BLaER1 treated with 17β-estradiol and CSF1 and Interleukin-3, amounts not matched to agents 10 nM and 100 nM (cell line): ENCODE measurements around the gene C19orf67.
A peak's percentile ranks its signal among the peaks of the same experiment; 100 is the strongest.

Experiments
- H3K27ac ChIP-seq, 11 experiments: shearing (Covaris generic); formaldehyde crosslinking; 2 replicates each; pipeline ENCODE4 v1.8.1; 2022
- H3K27me3 ChIP-seq, 11 experiments: shearing (Covaris generic); formaldehyde crosslinking; 2 replicates each; pipeline ENCODE4 v1.8.1; 2022
- H3K36me3 ChIP-seq, 11 experiments: shearing (Covaris generic); formaldehyde crosslinking; 2 replicates each; pipeline ENCODE4 v1.8.1; 2022
- H3K4me1 ChIP-seq, 10 experiments: shearing (Covaris generic); formaldehyde crosslinking; 2 replicates each; pipeline ENCODE4 v1.8.1; 2022
- H3K4me2 ChIP-seq, 11 experiments: shearing (Covaris generic); formaldehyde crosslinking; 2 replicates each; pipeline ENCODE4 v1.8.1; 2022
- H3K4me3 ChIP-seq, 10 experiments: shearing (Covaris generic); formaldehyde crosslinking; 2 replicates each; pipeline ENCODE4 v1.8.1; 2022
- H3K9ac ChIP-seq, 11 experiments: shearing (Covaris generic); formaldehyde crosslinking; 2 replicates each; pipeline ENCODE4 v1.8.1; 2022
- H3K9me3 ChIP-seq, 11 experiments: shearing (Covaris generic); formaldehyde crosslinking; replicated peaks in 1 of 11; 2 replicates each; pipeline ENCODE4 v1.8.1; 2022
- H4K20me1 ChIP-seq, 11 experiments: shearing (Covaris generic); formaldehyde crosslinking; 2 replicates each; pipeline ENCODE4 v1.8.1; 2022
- Cebpa-rat ChIP-seq, 11 experiments: shearing (Covaris generic); IDR thresholded peaks; 2 replicates each; pipeline ENCODE4 v1.8.1; 2022

Gene C19orf67

DNA sequence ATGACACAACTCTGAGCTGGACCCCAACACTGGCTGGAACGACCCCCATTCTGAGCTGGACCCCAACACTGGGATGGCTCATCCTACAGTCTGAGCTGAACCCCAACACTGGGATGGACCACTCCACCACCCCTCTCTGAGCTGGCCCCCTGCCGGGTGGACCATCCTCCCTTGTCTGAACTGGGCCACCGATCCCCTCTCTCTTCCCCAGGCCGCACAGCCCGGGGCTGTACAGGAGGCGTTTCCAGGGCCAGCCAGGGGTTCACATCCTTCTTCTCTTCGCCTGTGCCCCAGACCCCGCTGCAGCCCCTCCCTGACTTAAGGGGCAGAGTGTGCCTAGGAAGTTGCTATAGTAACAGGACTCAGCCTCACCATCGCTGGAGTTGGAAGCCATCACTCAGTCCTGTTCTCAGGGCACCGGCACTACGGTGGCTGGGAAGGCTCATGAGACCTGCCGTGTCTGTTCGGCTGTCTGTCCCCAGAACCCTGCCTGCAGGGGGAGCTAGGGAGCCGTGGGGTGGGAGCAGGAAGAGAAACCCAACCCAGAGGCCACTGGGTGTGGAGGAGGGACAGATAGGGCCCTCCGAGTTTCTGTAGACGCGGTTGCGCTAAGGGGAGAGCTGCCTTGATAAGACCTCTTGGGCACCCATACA, 28.3 kb upstream of the C19orf67 start:
- H3K27ac ChIP-seq: peak overlapping the region in 10 of 11 experiments; percentile 26 to 93 (median 61); a peak in 18 of 22 replicates
- H3K9ac ChIP-seq: peak overlapping the region in 9 of 11 experiments; percentile 24 to 66 (median 52); a peak in 16 of 22 replicates
- H3K4me1 ChIP-seq: peaks cover 57 to 69% (median 64%) of the 10 kb centered on the region in 10 experiments

DNA sequence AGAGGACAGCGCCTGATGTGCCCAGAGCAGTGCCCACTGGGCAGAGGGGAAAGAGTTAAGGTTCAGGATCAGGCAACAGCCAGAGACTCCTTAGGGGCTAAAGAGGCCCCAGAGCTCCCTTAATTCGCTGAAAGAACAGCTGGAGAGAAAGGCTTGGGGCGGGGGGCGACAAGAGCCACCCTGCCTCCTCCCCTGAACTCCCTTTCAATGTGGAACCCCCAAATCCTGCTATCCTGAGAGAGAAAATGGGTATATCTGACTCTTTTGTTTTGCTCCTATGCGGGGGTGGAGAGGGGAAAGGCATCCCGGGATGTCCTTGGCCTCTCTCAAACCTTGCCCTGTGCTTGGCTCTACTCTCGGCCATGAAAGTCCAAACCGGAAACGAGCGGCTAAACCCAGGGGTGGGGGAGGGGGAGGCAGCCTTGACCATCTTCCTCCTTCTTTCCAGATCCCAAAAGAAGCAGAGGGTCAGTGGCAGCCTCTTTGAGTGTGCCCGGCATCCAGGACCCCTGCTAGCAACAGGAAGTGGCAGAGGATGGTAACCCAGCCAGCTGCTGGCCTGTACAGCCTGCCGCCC, 27.3 kb upstream of the C19orf67 start:
- Histone ChIP-seq H3K4me3 (peak overlapping the region in 1 of 10 experiments; percentile 31; a peak in 2 of 20 replicates), H3K27ac (peak overlapping the region; percentile 19 to 93 (median 47); a peak in 19 of 22 replicates), H3K36me3 (peaks cover 0 to 37% (median 11%) of the 10 kb centered on the region in 11 experiments; a peak in 17 of 22 replicates), H4K20me1 (peaks cover 24 to 80% (median 58%) of the 10 kb centered on the region in 11 experiments; a peak in 20 of 22 replicates), H3K4me1 (peaks cover 49 to 62% (median 56%) of the 10 kb centered on the region in 10 experiments), H3K4me2 (peak overlapping the region; percentile 43 to 100 (median 95)), H3K27me3 (no peaks in the 10 kb centered on the region), H3K9me3 (no peaks in the 10 kb centered on the region), H3K9ac (peak overlapping the region; percentile 18 to 66 (median 48); a peak in 18 of 22 replicates)
- TF ChIP-seq Cebpa-rat (IDR thresholded peaks at IDR 0.05): no peak

More for the DNA sequence above, 28.3 kb upstream of the C19orf67 start:
- H3K36me3 ChIP-seq: peaks cover 0 to 27% (median 8%) of the 10 kb centered on the region in 11 experiments; a peak in 11 of 22 replicates
- no peaks in the 10 kb centered on the region for H3K9me3 ChIP-seq
- no peak overlapping the region for H3K4me3 ChIP-seq
- H4K20me1 ChIP-seq: peaks cover 19 to 75% (median 52%) of the 10 kb centered on the region in 11 experiments; a peak in 20 of 22 replicates
- H3K4me2 ChIP-seq: peak overlapping the region; percentile 87 to 100 (median 98)
- no peak for TF ChIP-seq Cebpa-rat (IDR thresholded peaks at IDR 0.05)
- H3K27me3 ChIP-seq: no peaks in the 10 kb centered on the region

DNA sequence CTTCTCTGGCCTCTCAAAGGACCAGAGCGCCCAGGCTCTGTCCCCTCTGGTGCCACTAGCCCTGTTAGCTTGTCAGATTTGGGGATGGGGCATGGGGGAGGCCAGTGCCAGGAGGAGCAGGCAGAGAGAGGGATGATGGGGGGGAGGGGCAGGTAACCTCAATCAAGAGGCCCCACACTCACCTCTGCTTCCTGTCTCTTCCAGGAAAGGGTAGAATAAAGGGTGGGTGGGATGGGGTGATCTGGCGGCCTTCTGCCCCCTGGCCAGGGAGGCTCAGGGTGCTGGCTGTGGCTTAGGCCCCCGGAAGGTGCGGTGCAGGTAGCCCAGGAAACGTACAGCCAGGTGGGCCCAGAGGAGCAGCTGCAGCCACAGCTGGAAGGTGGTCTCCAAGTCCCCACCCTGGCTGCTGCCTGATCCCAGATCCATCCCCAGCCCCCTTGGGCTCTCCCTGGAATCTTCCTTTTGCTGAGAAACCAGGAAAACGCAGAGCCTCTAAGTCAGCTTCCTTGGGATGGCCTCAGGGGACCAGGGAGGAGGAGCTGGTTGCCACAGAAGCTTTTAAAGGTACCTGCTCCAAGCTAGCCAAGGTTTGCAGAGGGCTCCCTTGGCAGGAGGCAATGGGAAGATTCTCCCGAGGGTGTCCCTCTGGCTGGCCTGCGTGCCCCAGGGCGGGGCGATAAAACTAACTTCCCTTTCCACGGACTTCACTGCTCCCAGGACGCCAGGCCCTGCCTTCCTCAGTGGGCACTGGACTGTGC, 26.6 kb upstream of the C19orf67 start:
- H4K20me1 ChIP-seq: peaks cover 31 to 86% (median 64%) of the 10 kb centered on the region in 11 experiments; a peak in 20 of 22 replicates
- H3K27me3 ChIP-seq: no peaks in the 10 kb centered on the region
- H3K9me3 ChIP-seq: no peaks in the 10 kb centered on the region
- H3K4me3 ChIP-seq: peak overlapping the region in 1 of 10 experiments; percentile 31; a peak in 2 of 20 replicates
- peak overlapping the region in 10 of 11 experiments; percentile 24 to 66 (median 48); a peak in 15 of 22 replicates for H3K9ac ChIP-seq
- TF ChIP-seq Cebpa-rat (IDR thresholded peaks at IDR 0.05): no peak
- H3K27ac ChIP-seq: peak overlapping the region; percentile 19 to 93 (median 47); a peak in 17 of 22 replicates
- H3K36me3 ChIP-seq: peaks cover 0 to 44% (median 18%) of the 10 kb centered on the region in 11 experiments; a peak in 20 of 22 replicates
- H3K4me1 ChIP-seq: peaks cover 49 to 62% (median 56%) of the 10 kb centered on the region in 10 experiments
- H3K4me2 ChIP-seq: peak overlapping the region; percentile 43 to 100 (median 95)

DNA sequence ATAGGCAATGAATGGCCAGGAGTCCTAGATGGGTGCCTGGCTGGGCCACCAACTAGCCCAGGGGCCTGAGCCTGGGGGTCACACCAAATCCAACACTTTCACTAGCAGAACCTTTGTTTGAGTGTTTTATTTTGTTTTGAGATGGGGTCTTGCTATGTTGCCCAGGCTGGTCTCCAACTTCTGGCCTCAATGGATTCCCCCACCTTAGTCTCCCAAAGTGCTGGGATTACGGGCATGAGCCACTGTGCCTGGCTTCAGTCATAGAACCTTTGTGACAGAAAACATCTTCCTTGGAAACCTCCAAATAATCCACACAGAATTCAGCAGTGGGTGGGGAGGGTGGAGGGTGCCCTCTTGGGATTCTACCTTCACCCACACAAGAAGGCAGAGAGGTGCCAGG, 25.9 kb upstream of the C19orf67 start:
- no peak for TF ChIP-seq Cebpa-rat (IDR thresholded peaks at IDR 0.05)
- no peak overlapping the region for H3K27ac ChIP-seq
- no peak overlapping the region for H3K4me2 ChIP-seq

DNA sequence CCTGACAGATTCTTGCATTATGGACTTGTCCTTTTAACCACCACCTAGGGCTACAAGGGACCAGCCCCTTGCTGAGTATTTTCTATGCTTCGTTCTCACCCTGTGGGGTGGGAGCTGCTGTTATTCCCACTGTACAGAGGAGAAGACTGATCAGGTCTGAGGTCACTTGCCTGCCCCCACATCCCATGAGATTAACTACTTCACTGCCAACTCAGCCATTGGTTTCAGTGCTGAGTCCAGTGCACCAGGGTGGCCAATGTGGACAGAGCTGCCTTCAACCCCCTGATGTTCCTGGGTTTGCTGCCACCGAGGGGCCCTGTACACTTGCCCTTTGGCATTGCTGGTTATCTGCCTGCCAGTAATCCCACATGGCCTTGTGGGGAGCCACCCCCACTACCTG, 25.1 kb upstream of the C19orf67 start:
- Histone ChIP-seq H3K9ac (no peak overlapping the region), H3K27me3 (no peaks in the 10 kb centered on the region), H4K20me1 (peaks cover 32 to 85% (median 64%) of the 10 kb centered on the region in 11 experiments; a peak in 20 of 22 replicates), H3K4me1 (peaks cover 34 to 50% (median 44%) of the 10 kb centered on the region in 10 experiments), H3K4me2 (no peak overlapping the region), H3K9me3 (no peaks in the 10 kb centered on the region), H3K27ac (no peak overlapping the region), H3K36me3 (peaks cover 12 to 60% (median 33%) of the 10 kb centered on the region in 11 experiments; a peak in 21 of 22 replicates), H3K4me3 (no peak overlapping the region)
- TF ChIP-seq Cebpa-rat (IDR thresholded peaks at IDR 0.05): no peak

More for the DNA sequence above, 25.9 kb upstream of the C19orf67 start:
- Histone ChIP-seq H3K4me1 (peaks cover 42 to 59% (median 53%) of the 10 kb centered on the region in 10 experiments), H3K4me3 (no peak overlapping the region), H3K36me3 (peaks cover 3 to 51% (median 25%) of the 10 kb centered on the region in 11 experiments; a peak in 20 of 22 replicates), H4K20me1 (peaks cover 32 to 86% (median 64%) of the 10 kb centered on the region in 11 experiments; a peak in 20 of 22 replicates), H3K9me3 (no peaks in the 10 kb centered on the region), H3K9ac (0 out of 22 replicates have a peak overlapping the region, but pooled peaks of 1 of the 11 experiments have one; percentile 29), H3K27me3 (no peaks in the 10 kb centered on the region)

DNA sequence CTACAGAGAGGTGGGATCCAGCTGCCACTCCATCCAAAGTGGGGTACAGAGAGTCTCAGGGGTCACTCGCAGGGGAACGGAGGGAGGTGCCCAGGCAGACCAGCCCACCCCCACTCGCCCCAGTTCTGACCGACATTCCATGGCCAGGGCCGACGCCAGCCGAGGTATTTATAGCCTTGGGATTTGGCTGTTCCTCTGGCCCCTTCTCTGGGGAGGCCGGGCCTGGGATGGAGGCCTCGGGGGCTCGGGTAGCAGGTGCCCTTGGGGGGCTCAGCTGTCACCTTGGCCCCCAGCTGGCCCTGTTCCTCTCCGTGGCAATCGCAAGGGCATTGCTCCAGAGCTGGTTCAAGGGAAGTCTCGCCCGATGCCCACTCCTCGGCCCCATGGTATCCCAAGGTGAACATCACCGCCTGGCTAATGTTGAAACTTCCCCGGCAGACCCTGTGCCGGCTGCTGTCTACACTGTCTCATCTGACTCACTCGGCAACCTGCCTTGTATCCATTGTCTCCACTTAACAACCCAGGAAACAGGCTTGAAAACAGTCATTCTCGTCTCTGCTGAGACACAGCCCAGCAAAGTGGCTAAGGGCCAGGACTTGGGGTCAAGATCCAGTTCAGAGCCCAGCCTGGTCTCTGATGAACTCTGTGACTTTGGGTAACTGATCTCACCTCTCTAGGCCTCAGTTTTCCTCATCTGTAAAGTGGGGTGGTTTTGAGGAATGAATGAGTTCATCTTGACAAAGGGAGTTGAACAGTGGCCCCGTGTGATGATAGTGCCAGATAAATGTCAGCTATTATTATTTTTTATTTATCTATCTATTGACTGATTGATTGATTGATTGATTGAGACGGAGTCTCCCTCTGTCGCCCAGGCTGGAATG, 22.2 kb upstream of the C19orf67 start:
- Histone ChIP-seq H3K4me1 (peaks cover 6 to 25% (median 16%) of the 10 kb centered on the region in 10 experiments), H3K9ac (peak overlapping the region in 1 of 11 experiments; percentile 20; a peak in 1 of 22 replicates), H3K27ac (no peak overlapping the region), H4K20me1 (peaks cover 11 to 76% (median 45%) of the 10 kb centered on the region in 11 experiments; a peak in 20 of 22 replicates), H3K9me3 (no peaks in the 10 kb centered on the region), H3K4me3 (no peak overlapping the region), H3K36me3 (peaks cover 31 to 83% (median 57%) of the 10 kb centered on the region in 11 experiments), H3K27me3 (no peaks in the 10 kb centered on the region), H3K4me2 (no peak overlapping the region)
- TF ChIP-seq Cebpa-rat (IDR thresholded peaks at IDR 0.05): no peak

DNA sequence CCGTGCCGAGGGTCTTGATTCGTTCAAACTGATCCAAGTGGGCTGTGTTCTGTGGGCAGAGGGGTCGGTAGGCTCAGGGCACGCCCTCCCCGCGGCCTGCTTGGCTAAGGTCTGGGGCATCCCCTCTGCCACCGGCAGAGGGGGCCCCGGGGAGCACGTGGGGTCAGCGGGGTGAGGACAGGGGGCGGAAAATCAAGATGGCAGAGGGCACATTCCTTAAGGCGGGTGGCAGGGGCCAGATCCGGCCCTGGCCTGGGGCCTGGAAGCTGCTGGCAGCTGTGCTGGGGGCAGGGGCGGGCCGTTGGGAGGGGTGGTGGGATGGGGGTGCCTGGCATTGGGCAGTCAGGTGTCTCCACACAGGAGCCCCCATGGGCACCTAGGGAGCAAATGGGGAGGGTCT, 21.3 kb upstream of the C19orf67 start:
- Histone ChIP-seq H3K4me2 (no peak overlapping the region), H3K27me3 (no peaks in the 10 kb centered on the region), H3K9me3 (no peaks in the 10 kb centered on the region), H3K36me3 (peaks cover 40 to 90% (median 66%) of the 10 kb centered on the region in 11 experiments), H3K4me3 (no peak overlapping the region), H3K4me1 (peaks cover 0 to 21% (median 9%) of the 10 kb centered on the region in 10 experiments; a peak in 13 of 20 replicates), H4K20me1 (peaks cover 5 to 74% (median 37%) of the 10 kb centered on the region in 11 experiments; a peak in 19 of 22 replicates), H3K9ac (0 out of 22 replicates have a peak overlapping the region, but pooled peaks of 1 of the 11 experiments have one; percentile 17), H3K27ac (no peak overlapping the region)
- TF ChIP-seq Cebpa-rat (IDR thresholded peaks at IDR 0.05): no peak
